HG03342 (cell line): ENCODE measurements around the gene KRTAP16-1.
"Not testable (repeated sequence)": the region's sequence is repeated elsewhere in the genome, so short reads cannot be mapped to it uniquely, and the experiment has no call there.

Experiments
- ATAC-seq: cut with Tn5 transposase; IDR thresholded peaks from one replicate; pipeline ENCODE4 v1.9.1; 2021; ENCODE audit warnings: mild to moderate bottlenecking, moderate library complexity; ENCODE audit not compliant: unreplicated experiment

KRTAP16-1 gene, protein sequence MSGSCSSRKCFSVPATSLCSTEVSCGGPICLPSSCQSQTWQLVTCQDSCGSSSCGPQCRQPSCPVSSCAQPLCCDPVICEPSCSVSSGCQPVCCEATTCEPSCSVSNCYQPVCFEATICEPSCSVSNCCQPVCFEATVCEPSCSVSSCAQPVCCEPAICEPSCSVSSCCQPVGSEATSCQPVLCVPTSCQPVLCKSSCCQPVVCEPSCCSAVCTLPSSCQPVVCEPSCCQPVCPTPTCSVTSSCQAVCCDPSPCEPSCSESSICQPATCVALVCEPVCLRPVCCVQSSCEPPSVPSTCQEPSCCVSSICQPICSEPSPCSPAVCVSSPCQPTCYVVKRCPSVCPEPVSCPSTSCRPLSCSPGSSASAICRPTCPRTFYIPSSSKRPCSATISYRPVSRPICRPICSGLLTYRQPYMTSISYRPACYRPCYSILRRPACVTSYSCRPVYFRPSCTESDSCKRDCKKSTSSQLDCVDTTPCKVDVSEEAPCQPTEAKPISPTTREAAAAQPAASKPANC

GRCh38 chr17:41308918-41309359 is at the start of gene KRTAP16-1:
TSS of gene KRTAP16-1 (minus strand) at chr17:41309309. CDS start at chr17:41309253, 56 bp downstream.
- ATAC-seq, result no peak

GRCh38 chr17:41354536-41354935 is 45.4 kb upstream of the KRTAP16-1 start:
- no peak for ATAC-seq

GRCh38 chr17:41352597-41353366 is 43.7 kb upstream of the KRTAP16-1 start:
- ATAC-seq, result no peak

DNA sequence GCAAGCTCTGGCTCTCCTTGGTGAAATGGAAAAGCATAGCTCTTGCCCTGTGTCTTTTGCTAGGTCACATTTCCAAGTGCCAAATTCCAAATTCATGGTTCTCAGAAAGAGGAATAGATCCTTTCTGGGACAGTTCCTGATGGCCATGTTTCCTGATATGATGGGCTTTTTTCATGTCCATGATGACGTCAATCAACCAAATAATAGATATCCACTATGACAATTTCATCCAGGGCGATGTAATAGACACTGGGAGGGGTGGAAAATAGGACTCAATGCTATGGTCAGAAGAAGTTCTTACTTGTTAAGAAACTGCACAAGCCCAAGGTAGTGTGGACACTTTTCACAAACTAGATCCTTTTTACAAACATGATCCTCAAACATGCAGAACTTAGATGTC is 42.1 kb upstream of the KRTAP16-1 start:
- ATAC-seq, result no peak

GRCh38 chr17:41350381-41350878 is 41.3 kb upstream of the KRTAP16-1 start, which contains the start of gene KRT33A:
TSS of gene KRT33A (minus strand) at chr17:41350828. CDS start at chr17:41350767, 61 bp downstream.
- ATAC-seq, result not testable (repeated sequence)

DNA sequence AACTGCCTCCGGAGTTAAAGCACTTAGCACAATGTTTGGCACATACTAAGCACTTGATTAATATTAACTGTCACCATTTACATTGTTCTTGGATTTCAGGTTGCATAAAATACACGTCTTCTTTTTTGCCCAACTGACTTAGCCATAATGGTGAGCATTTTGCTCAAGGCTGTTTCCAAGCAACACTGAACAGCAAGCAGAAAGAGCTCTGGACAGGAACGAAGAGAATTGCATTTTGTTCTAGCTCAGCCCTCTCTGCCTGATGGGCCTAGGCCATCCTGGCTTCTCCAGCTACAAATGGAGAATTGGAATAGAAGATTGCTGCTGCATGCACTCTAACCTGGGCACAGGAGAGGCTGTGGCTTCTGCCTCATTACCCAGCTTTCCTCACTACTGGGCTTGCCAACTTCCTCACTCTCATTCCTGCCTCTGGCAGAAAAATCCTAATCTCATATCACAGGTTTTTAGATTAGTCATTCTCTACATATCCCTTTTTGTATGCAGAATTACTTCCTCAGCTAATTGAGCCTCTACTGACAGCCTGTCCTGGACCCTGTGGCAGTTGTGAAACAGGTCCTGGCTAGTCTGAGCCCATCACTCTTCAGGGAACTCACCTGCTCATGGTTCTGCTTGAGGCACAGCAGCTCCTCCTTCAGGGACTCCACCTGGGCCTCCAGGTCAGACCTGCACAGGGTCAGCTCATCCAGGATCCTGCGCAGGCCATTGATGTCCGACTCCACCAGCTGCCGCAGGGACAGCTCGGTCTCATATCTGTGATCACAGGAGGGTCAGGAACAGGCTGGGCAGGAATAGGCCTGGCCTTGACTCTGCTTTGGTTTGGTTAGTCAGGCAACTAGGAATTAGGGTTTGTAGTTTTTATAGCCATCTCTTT is 39.0 kb upstream of the KRTAP16-1 start:
- no peak for ATAC-seq

DNA sequence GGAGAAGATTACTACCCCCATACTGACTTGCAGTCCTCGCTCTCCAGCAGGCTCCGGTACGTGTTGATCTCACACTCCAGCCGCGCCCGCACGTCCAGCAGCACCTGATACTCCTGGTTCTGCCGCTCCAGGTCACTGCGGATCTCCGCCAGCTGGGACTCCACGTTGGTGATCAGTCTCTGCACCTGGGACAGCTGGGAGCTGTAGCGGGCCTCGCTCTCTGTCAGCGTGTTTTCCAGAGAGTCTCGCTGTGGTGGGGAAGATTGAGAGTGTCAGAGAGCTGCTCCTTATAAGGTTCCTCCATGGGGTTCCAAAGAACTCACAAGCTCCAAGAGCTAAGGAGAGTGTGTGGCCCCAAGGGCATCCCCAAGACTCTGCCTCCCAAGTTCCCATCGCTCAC is 37.3 kb upstream of the KRTAP16-1 start:
- ATAC-seq, result not testable (repeated sequence)

GRCh38 chr17:41345992-41346391 is 36.9 kb upstream of the KRTAP16-1 start:
- no peak for ATAC-seq

GRCh38 chr17:41343029-41343428 is 33.9 kb upstream of the KRTAP16-1 start:
- ATAC-seq, result no peak

- no peak for ATAC-seq
Measured at GRCh38 chr17:41340934-41341861, 32.1 kb upstream of the KRTAP16-1 start.

DNA sequence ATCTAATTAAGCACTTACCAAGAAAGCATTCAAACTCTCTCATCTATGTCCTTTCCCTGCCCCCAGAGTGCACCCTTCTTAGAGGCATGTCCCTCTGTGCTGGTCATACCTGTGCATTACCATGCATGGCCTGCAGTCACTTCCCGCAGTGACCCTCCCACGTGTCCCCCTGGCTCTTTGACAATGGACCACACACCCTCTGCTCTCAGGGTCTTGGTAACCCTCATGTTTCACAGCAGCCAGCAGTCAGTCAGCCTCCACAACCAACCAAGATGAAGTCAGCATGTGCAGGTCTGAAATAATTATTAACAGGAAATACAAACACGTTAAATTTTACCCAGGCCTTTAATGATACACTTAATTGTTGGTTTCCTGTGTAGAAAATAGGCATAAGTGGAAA is 31.4 kb upstream of the KRTAP16-1 start:
- no peak for ATAC-seq

GRCh38 chr17:41339571-41340172 is 30.6 kb upstream of the KRTAP16-1 start:
- ATAC-seq, result no peak

DNA sequence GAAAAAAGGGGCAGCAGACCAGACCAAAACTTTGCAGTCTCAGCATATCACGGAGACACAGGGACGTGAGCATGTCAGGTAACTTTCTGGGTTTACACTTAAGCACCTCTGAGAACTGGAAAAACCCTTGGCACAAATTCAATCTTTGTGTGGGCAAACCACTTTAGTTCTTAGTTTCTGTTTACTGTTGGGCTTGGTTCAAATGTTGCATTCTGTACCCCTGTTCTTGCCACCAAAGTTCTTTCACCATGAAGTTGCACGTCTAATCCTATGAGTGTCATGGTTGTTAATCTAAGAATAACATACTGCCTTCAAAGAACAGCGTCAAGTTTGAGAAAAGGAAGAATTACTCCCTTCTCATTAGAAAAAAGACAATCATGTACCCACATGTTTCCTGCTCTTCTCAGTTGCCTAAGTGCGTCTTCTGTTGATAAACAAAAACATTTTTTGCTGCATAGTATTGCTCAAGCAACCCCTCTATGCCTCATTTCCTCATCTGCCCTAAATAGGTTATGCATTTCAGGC is 29.9 kb upstream of the KRTAP16-1 start:
- ATAC-seq, result no peak

GRCh38 chr17:41335747-41336146 is 26.6 kb upstream of the KRTAP16-1 start:
- no peak for ATAC-seq

DNA sequence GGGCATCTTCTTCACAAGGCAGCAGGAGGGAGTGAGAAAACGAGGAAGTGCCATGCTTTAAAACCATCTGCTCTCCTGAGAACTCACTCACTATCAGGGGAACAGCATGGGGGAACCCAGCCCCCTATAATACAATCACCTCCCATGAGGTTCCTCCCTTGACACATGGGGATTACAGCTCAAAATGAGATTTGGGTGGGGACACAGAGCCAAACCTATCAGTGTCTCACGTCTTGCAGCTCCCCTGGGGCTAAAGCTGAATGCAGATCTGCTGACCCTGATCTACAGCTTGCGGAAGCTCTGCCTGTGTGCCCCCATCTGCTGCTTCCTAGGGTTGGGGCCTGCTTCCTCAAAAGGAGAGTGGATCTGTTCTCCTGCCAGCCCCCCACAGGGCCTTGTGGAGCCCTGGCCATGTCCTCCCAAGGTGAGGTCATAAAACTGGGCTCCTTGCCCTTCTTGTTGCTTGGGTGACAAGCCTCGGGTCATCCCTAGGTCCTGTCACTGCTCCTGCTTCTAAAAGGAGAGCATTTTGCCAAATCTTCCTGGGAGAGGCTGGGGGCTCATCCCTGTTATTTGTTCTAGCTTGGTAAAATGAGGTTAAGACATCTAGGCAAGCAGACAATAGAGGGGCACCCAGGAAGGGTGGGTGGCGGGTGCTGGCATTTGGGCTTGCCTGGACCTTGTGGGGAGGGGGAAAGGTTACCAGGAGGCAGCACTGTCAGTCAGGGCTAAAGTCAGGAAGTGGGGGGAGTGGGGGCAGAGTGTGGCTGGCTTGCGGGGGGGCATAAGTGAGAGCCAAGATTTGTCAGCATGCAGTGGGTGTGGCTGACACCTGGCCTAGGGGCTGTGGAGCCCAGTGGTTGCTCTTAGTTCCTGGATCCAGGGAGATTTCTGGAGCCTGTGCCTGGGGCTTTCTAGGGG is 25.5 kb upstream of the KRTAP16-1 start:
- ATAC-seq, result no peak

DNA sequence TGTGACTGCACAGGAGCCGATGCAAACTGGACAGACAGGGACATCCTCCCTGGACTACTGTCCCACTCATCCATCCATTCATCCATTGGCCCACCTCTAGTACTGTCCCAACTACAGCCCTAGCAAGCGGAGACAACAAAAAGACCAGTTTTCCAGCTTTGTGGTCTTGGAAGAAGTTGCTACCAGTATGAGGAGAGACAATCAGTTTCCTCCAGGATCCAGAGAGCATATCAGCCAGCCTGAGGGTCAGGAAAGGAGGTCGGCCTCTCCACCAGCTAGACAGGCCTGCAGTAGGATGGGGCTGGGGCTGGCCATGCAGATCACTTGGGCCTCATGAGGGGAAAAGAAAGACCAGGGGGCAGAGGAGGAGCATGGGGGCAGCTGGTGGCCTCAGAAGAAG is 24.7 kb upstream of the KRTAP16-1 start:
- no peak for ATAC-seq

- no peak for ATAC-seq
Measured at GRCh38 chr17:41333098-41333497, 24.0 kb upstream of the KRTAP16-1 start.

DNA sequence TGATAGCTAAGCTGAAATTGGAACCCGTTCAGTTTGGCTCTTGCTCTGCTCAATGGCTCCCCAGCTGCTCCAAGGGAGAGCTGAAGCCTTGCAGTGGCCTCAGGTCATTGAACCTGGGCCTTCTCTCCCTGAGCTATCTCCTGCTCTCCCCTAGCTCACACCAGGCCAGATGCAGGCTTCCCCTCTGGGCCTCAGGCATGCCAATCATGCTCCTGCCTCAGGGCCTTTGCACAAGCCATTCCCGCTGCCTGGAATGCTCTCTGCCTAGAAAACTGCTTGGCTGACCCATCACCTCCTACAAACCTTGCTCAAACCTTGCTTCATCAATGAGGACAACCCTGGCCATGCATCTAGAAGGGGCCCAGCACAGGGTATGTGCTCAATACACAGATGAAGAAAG is 23.1 kb upstream of the KRTAP16-1 start:
- ATAC-seq, result no peak
